Adrenal gland (tissue), 5 donors: Measurements from ENCODE around the gene VAMP8.

Source experiments
- CTCF ChIP-seq, 6 experiments: fragments of 450-650 bp in 4 of 6; fragments of 200-600 bp in 2 of 6; sonication (generic) in 1 of 6; IDR thresholded peaks; 1 replicate in 5 of 6; 2 replicates in 1 of 6; pipeline versions ENCODE4 v1.5.1 to v1.8.0; 2016 to 2021; ENCODE audit warnings: antibody characterized with exemption in 6 of 6, mild to moderate bottlenecking in 2 of 6, moderate library complexity in 1 of 6
- POLR2A ChIP-seq, 2 donors: fragments of 450-650 bp; IDR thresholded peaks; one replicate each; pipeline ENCODE4 v1.6.1; 2017; ENCODE audit warnings: antibody characterized with exemption in 2 of 2, mild to moderate bottlenecking in 2 of 2, moderate library complexity in 1 of 2
- donor health status: DM: no; HTN: no; CAD: no.

DNA sequence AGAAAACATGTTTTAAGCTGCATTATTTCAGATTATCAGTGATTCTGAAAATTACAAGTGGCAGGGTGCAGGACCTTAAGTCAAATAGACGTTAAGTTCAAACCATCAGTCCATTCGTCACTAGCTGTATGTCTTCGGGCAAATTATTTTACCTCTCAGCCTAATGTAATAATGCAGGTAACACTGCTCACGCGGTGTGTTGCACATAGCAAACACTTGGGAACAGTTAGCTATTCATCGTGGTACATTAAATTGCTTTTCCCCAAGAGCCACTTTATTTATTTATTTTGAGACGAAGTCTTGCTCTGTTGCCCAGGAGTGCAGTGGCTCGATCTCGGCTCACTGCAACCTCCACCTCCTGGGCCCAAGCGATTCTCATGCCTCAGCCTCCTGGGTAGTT, 28.3 kb upstream of the VAMP8 start:
- TF ChIP-seq POLR2A (IDR thresholded peaks at IDR 0.05), result no peak
- no peak for TF ChIP-seq CTCF (IDR thresholded peaks at IDR 0.05)
